Stimulated activated CD4-positive, alpha-beta T cell treated with anti-CD3 and anti-CD28 coated beads, Interleukin-1b, Interleukin-23, amount 100 ng/mL, for 1 hour (primary cell): Measurements from ENCODE around the gene DEGS1.
A peak's percentile ranks its signal among the peaks of the same experiment; 100 is the strongest.
"Not testable (repeated sequence)": the region's sequence is repeated elsewhere in the genome, so short reads cannot be mapped to it uniquely, and the experiment has no call there.

Source experiments
- DNase-seq, 2 donors: peaks; one replicate each; pipeline ENCODE4 v3.0.0-alpha.2; 2020; ENCODE audit warnings: low read depth in 2 of 2

DEGS1 gene

GRCh38 chr1:224180783-224181452 is 2.1 kb upstream of the DEGS1 start:
- no peak for DNase-seq

DNA sequence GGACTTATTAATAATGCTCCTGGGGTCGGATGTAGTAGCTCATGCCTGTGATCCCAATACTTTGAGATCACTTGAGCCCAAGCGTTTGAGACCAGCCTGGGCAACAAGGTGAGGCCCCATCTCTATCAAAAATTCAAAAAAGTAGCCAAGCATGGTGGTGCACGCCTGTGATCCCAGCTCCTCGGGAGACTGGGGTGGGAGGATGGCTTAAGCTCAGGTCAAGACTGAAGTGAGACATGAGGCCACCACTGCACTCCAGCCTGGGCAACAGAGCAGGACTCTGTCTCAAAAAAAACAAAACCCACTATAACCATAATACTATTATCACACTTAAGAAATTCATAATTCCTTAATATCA is 1.6 kb upstream of the DEGS1 start:
- DNase-seq, result no peak

DNA sequence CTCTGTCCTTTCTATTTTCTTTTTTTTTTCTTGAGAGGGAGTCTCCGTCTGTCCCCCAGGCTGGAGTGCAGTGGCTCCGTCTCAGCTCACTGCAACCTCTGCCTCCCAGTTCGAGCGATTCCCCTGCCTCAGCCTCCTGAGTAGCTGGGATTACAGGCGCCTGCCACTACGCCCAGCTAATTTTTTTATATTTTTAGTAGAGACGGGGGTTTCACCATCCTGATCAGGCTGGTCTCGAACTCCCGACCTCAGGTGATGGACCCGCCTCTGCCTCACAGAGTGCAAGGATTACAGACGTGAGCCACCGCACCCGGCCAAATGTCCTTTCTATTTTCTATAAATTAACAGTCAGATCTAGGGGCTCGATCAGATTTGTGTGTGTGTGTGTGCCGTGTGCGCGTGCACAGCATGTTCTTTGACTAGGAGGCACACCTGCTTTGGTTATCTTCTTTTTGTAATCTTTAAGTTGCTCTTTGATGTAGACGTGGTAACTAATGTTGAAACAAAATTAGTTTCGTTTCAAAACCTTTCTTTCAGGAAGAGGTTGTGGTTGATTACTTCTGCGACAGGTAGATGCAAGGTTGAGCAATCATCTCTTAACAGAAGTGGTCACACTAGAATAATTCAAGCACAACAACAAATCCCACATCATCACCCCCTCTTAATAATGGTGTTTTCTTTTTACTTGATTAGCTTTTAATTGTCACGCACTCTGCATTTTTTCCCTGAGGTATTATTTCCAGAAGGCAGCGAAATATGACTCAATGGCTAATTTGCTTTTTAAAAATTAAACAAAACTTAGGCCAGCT is 779 bp upstream of the DEGS1 start:
- DNase-seq, result no peak

DNA sequence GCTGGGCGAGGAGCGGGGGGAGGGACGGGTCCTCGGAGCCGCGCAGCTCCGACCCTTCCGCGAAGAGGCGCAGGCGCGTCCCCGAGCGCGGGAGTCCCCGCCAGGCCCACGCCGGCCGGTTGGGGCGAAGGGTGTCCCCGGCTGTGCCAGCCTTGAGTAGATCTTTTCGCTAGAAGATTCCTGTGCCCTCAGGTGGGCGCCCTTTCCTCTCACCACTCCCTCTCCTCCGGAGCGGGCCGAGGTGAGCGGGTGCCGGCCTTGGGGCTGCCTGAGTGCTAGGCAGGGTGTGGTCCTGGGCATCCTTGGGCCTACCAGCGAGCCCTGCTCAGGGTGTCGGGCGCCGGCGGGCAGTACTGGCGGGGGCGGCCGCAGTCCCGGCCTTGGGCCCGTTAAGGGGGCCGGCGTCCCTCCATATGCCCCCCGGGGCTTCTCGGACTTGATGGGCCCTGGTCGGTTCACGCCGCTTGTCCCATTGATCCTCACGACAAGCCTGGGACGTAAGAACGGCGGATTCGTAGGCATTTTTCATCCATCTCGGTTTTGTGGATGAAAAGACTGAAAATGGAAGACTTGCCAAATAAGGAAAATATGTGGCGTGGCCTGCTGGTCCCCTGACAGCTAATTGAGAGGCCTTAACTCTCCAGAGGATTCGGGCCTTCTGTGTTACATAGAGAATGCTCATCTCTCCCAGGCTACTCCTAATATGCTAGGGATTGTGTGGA is 712 bp downstream of the DEGS1 start:
- DNase-seq, result peak in 1 of 2 donors; percentile 24

GRCh38 chr1:224185208-224185607 is 2.2 kb downstream of the DEGS1 start:
- DNase-seq, result no peak

DNA sequence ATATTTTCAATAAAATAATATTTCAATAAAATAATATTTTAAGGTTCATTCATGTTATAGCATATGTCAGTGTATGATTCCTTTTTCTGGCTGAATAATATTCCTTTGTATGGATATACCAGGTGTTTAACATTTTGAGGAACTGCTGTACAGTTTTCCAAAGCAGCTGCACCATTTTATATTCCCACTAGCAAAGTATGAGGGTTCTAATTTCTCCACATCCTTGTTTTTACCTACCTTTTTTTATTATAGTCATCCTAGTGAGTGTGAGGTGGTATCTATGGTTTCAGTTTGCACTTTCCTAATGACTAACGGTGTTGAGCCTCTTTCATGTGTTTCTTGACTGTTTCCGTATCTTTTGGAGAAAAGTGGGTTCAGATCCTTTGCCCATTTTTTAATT is 5.2 kb downstream of the DEGS1 start:
- no peak for DNase-seq

- no peak for DNase-seq
These were observed 6.5 kb downstream of the DEGS1 start for GRCh38 chr1:224189561-224189960.

DNA sequence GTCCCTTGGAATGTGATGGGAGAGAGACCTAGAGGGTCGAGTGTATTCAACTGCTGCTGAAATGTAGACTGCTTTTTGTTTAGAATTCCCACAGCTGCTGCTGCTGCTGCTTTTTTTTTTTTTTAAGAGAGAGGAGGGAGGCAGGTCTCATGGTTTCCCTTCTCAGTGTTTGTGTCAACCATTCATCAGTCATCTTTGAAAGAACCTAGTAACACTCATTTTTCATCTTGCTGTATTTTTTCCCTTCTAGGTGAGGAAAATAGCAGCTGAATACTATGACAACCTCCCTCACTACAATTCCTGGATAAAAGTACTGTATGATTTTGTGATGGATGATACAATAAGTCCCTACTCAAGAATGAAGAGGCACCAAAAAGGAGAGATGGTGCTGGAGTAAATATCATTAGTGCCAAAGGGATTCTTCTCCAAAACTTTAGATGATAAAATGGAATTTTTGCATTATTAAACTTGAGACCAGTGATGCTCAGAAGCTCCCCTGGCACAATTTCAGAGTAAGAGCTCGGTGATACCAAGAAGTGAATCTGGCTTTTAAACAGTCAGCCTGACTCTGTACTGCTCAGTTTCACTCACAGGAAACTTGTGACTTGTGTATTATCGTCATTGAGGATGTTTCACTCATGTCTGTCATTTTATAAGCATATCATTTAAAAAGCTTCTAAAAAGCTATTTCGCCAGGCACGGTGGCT is 9.2 kb downstream of the DEGS1 start:
- DNase-seq, result no peak

GRCh38 chr1:224193319-224193966 is 10.4 kb downstream of the DEGS1 start:
- DNase-seq, result no peak

- DNase-seq, result no peak
These were observed 14.0 kb downstream of the DEGS1 start for GRCh38 chr1:224196813-224197600.

DNA sequence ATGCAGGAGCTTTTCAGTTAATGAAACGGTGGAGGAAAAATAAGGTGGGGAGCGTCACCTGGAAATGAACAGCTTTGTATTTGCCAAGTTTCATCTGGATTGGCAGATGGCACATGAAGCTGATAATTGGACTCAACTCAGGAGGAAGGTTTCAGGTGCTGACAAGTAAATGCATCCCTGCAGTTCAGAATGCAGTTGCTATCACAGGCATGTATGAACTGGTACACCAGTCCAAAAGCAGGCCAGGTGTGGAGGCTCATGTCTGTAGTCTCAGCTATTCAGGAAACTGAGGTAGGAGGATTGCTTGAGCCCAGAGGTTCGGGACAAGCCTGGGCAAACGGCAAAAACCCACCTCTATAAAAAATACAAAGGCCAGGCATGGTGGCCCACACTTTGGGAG is 15.5 kb downstream of the DEGS1 start:
- DNase-seq, result no peak

DNA sequence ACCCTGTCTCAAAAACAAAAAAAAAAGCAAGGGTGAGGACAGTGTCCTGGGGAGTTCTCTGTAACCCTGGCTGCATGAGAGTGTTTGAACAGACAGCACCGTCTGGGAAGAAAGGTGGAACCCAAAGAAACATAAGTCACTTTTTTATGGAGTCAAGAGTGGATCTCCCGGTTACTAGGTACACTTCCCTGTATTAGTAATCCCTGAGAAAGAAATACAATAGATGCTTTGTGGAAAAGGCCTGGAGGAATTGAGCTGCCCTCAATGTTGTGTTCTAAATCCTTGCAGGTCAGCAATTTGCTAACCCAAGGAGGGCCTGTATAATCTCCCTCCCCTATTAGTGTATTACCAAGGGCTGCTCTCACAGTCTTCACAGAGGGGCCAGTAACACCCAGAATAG is 16.6 kb downstream of the DEGS1 start:
- no peak for DNase-seq

GRCh38 chr1:224201383-224201782 is 18.3 kb downstream of the DEGS1 start:
- DNase-seq, result no peak

DNA sequence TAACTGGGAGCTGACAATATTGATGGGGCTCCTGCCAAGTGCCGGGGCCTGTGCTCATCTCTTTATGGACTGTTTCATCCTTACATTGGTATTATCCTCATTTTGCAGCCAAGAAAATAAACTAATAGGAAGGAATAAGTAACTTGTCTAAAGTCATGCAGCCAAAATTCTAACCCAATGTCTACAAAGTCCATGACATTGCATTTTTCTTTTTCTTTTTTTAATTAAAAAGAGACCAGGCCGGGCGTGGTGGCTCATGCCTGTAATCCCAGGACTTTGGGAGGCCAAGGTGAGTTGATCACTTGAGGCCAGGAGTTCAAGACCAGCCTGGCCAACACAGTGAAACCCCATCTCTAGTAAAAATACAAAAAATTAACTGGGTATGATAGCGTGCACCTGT is 18.8 kb downstream of the DEGS1 start:
- DNase-seq, result no peak

- DNase-seq, result no peak
These were observed 20.4 kb downstream of the DEGS1 start for GRCh38 chr1:224203243-224204016.

DNA sequence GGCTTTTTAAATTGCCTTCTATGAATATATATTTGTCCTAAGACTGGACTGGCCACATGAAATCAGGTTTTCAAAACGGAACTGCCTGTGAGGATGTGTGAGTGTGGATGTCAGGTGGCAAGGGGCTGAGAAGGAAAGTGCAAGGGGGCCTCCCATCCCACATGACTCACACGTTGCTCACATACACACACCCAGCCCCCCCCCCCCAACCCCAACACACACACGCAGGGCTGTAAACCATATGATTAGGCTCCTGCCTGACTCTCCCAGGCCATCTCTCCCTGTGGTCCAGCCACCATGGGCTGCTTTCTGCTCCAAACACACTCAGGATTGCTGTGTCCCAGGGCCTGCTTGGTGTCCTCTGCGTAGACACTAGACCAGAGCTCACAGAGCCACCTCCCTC is 22.4 kb downstream of the DEGS1 start:
- DNase-seq, result no peak

- DNase-seq, result not testable (repeated sequence)
These were observed 23.0 kb downstream of the DEGS1 start for GRCh38 chr1:224205931-224206538.

- no peak for DNase-seq
These were observed 28.3 kb downstream of the DEGS1 start for GRCh38 chr1:224211206-224211962.

DNA sequence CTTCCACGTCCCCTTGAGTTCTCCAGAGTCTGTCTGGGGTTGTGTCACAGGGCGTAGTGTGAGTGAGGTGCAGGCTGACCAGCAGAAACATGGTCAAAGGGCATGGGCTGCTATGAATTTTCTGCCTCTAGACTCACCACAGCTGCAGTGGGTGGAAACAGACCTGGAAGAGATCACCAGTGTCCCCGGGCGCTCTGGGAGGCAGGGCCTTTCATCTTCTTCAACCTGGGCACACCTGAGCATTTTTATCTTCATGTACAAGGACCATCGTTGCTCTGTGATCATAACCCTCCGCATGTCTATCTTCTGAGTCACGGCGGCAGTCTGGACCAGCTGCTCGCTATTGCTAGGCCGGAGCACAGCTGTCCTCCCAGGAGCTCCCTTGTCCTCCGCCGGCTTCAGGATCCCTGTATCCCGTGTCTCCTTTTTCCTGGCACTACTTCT is 29.6 kb downstream of the DEGS1 start:
- DNase-seq, result no peak
